8988T (cell line): Measurements from ENCODE around the gene PELI1.
A peak's percentile ranks its signal among the peaks of the same experiment; 100 is the strongest.

Experiments used
- DNase-seq: peaks from one replicate; pipeline ENCODE4 v3.0.0; 2011

PELI1 gene

DNA sequence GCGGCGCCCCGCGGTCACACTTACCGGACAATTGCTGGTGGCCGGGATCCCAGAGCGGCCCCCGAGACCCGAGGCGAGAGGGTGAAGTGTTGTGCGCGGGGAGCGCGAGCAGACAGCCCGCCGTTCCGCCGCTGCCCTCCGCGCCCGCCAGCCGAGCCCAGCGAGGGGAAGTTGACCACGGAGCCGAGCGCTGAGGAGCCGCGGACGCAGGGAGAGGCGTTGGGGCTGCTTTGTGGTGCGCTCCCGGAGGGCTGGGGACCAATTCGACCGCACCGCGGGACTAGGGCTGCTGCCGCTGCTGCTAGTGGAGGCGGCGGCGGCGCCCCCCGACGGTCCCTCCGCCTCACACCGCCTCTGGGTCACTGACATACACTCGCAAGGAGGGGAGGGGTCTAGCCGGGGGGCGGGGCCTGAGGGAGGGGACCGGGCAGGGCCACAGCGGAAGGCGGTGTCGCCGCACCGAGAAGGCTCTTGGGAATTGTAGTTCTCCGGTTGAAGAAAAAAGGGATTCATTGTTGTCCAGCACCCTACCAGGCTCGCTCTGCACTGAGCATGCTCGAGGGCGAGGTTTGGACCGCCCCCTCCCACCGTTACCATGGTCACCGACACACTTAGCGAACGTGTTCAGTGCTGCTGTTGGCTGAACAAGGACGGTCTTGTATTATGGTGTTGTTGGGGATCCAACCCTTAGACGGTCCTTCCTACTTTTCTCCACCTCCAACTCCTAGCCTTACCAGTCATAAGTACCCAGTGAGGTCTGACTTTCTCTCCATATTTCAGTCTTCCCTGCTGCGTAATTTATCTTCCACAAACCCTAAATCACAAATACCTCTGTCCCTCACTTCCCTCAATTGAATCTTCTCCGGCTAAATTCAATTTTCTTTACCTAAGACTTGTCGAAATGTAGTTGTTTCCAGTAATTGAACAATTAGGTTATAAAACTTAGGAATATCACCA is at the start of gene PELI1:
TSS of gene PELI1 (minus strand) at position 364 of the 957 bp plus-strand sequence. CDS start 36,110 bp downstream, outside the sequence.
- DNase-seq, result peak; percentile 47

DNA sequence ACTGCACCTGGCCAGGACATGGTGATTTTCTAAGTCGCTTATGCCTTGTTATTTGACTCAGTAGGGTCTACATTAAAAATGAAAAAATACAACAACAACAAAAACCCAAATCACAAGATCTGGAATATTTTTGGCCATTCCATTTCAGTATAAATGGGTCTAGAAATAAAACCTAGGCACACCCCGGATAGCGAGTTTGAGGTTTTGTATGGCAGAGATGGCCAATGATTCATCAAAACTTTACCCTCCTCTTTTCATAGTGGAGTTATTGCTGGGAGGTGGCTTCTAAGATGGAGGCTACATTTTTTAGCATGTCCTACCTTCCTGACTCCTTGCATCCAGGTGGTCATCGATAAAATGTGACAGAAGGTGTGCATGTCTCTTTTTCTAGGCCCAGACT is 49.3 kb upstream of the PELI1 start:
- no peak for DNase-seq

DNA sequence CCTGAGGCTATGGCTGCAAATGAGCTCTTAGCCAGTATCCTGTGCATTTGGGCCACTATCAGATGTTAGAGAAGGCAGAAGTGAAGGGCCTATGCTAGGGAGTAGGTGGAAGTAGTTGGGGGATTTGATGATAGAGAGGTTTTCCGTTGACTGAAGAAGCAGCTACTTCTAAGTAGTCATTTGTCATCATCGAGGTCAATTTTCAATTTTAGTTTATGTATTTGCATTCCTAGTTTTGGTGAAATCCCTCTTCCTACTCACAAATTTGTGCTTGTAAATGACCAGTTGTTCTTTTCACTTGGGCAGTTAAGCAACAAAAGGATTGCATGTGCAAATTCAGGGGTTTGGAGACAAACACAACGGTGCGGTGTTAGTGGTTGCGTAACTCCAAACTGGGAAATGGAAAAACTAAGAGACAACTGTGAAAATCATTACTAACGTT is 48.5 kb upstream of the PELI1 start:
- DNase-seq, result no peak

DNA sequence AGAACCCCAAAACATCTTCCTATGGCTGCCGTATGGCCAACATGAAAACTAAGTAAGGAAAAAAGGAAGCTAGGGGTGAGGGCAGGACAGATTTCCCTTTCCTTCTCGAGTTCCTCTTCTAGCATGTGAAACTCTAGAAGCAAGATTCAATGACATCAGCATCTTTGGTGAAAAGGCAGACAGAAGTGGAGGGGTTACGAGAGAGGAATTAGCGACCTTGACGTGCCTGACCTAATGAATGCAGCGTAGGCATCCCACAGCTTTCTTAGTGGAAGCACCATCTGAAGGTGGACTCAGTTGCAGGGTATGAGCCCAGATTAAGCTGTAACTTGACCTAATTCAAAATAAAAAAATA is 47.9 kb upstream of the PELI1 start:
- DNase-seq, result no peak

- no peak for DNase-seq
These were observed 45.4 kb upstream of the PELI1 start for GRCh38 chr2:64189586-64189985.

DNA sequence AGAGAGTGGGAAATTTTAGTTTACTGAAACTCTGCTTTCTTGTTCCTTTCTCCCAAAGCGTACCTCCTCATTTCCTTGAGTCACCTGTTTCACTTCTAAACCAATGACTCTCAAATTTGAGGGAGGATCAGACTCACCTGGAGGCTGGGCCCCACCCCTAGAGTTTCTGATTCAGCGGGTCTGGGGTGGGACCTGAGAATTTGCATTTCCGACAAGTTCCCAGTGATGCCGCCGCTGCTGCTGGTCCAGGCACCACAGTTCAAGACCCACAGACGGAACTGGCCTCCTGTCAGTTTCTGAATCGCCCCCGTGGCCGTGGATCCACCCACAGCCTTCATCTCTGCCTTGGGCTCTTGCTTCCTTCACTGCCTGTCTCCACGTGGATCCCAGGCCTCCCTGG is 44.9 kb upstream of the PELI1 start:
- DNase-seq, result no peak

- DNase-seq, result no peak
These were observed 42.7 kb upstream of the PELI1 start for GRCh38 chr2:64186699-64187605.

DNA sequence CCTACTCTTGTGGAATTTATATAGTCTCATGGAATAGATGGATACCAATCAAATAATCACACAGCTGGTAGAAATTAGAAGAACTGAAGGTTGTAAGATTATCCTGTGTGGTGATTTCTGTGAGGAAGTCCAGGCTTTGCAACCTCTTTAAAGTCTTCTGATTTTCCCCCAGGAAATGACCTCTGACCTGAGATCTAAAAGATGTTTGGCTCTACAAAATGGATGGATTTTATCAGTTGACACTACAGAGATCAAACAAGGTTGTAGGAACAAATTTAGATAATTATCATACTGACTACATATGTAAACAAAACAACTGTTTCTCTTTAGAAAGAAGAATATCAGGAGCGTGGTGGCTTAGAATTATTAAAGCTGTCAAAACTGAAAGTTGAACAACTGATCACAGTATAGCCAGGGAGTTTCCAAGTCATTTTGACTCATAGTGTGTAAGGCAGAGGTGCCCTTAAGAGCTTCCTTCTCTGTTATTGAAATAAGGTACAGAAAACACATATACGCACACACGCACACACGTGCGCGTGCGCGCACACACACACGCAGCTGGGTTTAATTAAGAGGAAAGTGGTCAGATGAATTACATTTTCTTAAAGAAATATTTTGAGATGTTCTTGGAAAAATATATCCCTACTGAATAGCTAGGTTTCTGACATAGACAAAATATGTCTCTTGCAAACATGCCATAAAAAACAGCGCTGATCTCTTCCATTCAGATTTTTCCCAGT is 35.5 kb upstream of the PELI1 start:
- DNase-seq, result no peak

GRCh38 chr2:64177315-64177714 is 33.1 kb upstream of the PELI1 start:
- DNase-seq, result no peak

- DNase-seq, result no peak
These were observed 31.4 kb upstream of the PELI1 start for GRCh38 chr2:64175419-64176197.

DNA sequence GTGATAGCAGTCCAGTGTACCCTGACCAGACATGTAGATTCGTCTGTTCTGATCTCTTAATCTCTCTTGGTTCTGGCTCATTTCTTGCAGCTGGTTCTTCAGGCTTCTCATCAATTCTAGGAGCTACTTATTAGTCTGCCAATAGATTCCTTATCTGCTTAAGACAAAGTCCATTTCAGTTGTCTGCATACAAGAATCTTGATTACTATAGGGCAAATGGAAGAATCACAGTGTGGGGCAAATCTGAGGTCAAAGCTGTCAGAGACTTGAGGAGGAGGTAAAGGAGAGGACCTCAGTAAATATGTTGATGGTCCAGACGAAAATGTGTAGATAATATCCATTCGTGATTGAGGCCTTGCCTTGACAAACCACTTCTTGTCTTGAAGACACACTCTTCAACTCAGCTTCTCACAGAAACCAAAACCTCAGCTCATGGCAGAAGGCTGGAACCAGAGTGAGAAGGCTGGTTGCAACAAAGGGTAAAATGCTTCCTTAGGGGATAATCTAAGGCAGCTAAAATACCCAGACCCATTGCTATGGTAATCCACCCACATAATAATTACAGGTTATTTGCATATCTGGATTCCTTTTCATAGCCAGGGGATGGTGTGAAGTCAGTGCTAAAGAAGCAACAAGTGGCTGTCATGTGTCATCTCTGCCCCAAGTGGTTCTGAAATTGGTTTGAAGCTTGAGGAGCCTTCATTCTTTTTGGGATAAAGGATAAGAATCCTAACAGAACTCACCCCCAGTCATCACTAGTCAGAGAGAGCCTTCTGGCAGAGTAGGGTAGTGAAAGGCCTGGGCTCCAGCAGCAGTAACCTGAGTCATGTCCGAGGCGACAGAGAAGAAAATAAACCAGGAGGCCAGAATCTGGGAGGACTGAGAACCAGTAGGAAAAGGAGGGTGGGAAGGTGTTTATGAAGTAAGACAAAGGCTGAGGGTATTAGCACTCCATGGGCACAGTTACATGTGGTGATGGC is 29.2 kb upstream of the PELI1 start:
- DNase-seq, result no peak

DNA sequence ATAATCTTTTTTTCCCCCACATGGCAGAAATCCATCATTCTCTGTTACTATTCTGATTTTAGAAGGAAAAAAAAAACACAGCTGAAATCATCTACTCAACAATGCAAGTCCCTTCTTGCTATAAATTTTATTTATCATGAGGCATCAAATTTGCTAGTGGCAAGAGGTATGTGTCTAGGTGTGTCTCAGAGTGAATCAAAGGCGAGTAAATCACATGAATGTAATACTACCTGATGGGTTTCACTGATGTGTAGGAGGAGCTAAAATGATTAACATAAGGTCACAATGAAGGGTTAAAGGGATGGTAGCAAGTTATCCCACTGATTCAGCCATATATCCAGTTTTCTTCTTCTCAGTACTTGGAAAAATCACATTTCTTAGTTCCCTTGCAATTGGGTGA is 24.5 kb upstream of the PELI1 start:
- DNase-seq, result no peak

DNA sequence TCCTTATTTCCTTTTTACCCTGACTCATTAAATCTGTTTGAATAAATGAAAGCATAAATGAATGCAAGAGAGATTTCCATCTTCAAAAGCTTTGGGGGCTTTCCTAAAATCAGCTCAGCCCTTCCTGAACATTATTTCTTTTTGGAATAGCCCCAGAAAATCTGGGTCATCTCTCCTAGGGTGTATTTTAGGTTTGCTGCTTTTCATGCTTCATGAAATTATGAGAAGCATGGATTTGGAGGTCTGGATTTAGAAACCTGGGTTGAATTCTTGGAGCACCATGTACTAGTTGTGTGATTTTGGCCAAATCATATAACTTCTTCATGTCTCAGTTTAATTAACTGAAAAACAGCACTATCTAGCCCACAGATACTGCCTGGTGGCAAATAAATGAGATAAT is 24.0 kb upstream of the PELI1 start:
- no peak for DNase-seq

DNA sequence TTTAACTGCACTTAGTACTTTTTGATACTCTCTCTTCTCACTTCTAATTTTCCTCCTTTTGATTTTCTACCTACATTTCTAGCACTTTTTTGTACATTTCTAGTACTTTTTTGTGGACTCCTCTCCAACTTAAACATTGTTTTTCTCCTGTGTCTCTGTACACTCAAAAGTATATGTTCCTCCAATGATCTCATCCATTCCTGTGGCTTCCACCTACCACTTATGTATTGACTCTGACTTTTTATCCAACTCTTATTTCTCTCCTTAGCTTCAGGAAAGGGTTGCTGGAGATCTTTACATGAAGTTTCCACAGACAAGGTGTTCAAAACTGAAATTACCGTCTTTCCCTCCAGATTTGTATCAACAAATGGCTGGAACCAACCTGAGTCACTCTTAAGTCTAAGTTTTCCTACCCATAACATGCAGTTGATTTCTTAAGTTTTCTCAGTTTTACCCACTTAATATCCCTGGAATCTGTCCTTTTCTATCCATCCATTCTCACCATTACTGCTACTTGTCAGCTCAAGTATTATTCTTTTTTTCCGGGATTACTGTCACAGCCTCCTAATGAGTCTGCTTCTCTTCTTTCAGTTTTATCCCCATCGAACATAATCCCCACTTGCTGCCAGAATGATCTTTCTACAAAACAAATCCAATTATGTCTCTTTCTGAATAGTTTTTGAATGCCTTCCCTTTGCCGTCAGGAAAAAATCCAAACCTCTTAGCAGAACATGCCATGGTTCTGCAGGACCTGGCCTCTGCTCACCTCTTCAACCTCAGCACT is 22.6 kb upstream of the PELI1 start:
- no peak for DNase-seq

GRCh38 chr2:64166212-64166611 is 22.0 kb upstream of the PELI1 start:
- no peak for DNase-seq

GRCh38 chr2:64165706-64166105 is 21.5 kb upstream of the PELI1 start:
- no peak for DNase-seq

DNA sequence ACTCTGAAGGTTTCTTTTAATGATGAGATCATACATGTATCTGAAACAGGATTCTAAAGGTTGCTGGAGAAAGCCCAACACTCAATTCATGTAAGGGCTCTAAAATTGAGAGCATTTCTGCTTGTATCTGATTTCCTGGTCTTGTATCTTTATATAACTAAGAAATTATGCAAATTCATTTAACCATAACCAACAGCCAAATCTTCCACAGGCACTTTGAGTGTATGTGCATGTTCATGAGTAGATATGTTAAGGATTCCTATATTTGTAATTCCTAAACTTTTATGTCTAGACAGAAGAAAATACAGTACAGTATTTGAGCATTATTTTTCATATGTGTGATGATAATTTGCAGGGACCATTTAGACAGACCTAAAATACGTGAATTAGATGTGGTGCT is 20.4 kb upstream of the PELI1 start:
- DNase-seq, result no peak

DNA sequence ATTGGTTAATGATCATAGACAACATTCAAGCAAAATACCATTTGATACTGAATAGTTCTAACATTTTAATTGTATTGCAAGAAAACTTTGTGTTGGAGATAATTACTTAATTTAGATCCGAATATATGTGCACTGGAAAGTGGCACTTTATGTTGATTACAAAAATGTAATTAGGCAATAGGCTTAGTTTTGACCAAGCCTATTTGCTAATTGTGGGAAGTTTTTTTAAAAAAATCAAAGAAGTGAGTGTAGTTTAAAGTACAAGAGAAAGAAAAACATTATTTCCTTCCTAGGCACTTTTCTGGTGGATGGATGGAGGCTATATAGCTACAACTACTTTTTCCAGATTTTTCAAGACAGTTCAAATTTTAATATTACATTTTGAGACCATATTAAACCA is 18.3 kb upstream of the PELI1 start:
- no peak for DNase-seq

- no peak for DNase-seq
These were observed 13.6 kb upstream of the PELI1 start for GRCh38 chr2:64157792-64158191.

DNA sequence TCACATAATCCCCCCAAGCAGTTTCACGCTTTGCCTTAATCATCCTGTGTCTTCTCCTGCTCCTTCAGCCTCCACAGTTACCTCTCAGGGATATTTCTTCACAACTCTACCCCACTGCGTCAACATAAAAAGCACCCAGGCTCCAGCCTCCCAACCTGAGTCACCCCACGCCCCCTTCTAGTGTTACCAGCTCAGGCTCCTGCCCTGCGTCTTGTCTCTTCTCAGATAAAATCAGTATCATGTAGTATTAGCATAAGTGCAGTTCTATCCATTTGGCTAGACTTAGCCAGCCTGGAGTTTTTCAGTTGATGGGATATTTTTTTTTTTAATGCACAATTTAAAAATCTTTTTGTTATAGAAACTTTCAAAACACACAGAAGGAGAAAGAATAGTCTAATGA is 9.6 kb upstream of the PELI1 start:
- no peak for DNase-seq
